H1 (cell line): ENCODE results near the gene LSM11. TPM values are rescaled to one million over a fixed set of nuclear protein-coding genes. Genes with fewer than 3 reads are reported as not detected.

Source experiments
- CTCF ChIA-PET: fragments of 300-600 bp; sonication (Branson Sonifier 250); formaldehyde crosslinking; loops from one replicate; lab custom pipeline; 2021; ENCODE audit not compliant: partially characterized antibody; lab: Charles Lee
- POLR2A ChIA-PET: fragments of 300-600 bp; sonication (Branson Sonifier 250); formaldehyde crosslinking; loops from one replicate; lab custom pipeline; 2021; ENCODE audit warnings: inconsistent platforms; ENCODE audit not compliant: partially characterized antibody; lab: Charles Lee
- DNase-seq, 2 experiments: peaks; one replicate each; pipeline versions ENCODE4 v3.0.0 to v3.0.0-alpha.2; 2010 to 2022; ENCODE audit warnings: low spot score in 2 of 2, low read depth in 1 of 2, mixed read lengths in 1 of 2
- FAIRE-seq: peaks from 2 replicates; lab custom pipeline; 2011; peaks lifted over from hg19 to GRCh38; lab: Jason Lieb, UNC
- H2AFZ ChIP-seq: 2 replicates; pipeline ENCODE4 v1.8.1; 2012; ENCODE audit warnings: low read length, inconsistent platforms
- H2AK5ac ChIP-seq: 2 replicates; pipeline ENCODE4 v1.6.1; 2013; ENCODE audit warnings: low read depth, low read length
- H2BK120ac ChIP-seq: replicated peaks from 2 replicates; pipeline ENCODE3; 2013; ENCODE audit warnings: low read depth, low read length, inconsistent platforms
- H2BK12ac ChIP-seq: 2 replicates; pipeline ENCODE4 v1.6.1; 2013; ENCODE audit warnings: low read depth, low read length
- H2BK15ac ChIP-seq: 2 replicates; pipeline ENCODE4 v1.6.1; 2013; ENCODE audit warnings: low read length
- H2BK20ac ChIP-seq: 2 replicates; pipeline ENCODE4 v1.6.1; 2013; ENCODE audit warnings: low read length
- H2BK5ac ChIP-seq: 2 replicates; pipeline ENCODE4 v1.6.1; 2013; ENCODE audit warnings: low read depth, low read length
- H3K14ac ChIP-seq: 2 replicates; pipeline ENCODE4 v1.6.1; 2013; ENCODE audit warnings: inconsistent platforms; ENCODE audit not compliant: insufficient read length
- H3K18ac ChIP-seq: 2 replicates; pipeline ENCODE4 v1.6.1; 2013; ENCODE audit warnings: low read length; ENCODE audit errors: extremely low read depth
- H3K23ac ChIP-seq: 2 replicates; pipeline ENCODE4 v1.6.1; 2013; ENCODE audit warnings: inconsistent platforms; ENCODE audit not compliant: insufficient read length
- H3K23me2 ChIP-seq: 2 replicates; pipeline ENCODE4 v1.6.1; 2013; ENCODE audit warnings: low read depth, low read length
- H3K27ac ChIP-seq: 2 replicates; pipeline ENCODE4 v1.6.1; 2011; ENCODE audit warnings: low read depth, low read length, inconsistent platforms
- H3K27me3 ChIP-seq, 4 experiments: replicated peaks in 1 of 4; 1 replicate in 1 of 4; 2 replicates in 3 of 4; pipeline versions ENCODE4 v1.6.1 to v1.8.1; 2011 to 2013; ENCODE audit warnings: low read length in 3 of 4, mild to moderate bottlenecking in 3 of 4, inconsistent platforms in 2 of 4, mixed read lengths in 2 of 4, moderate library complexity in 1 of 4; ENCODE audit not compliant: control insufficient read depth in 3 of 4, insufficient read depth in 3 of 4; ENCODE audit errors: extremely low read depth in 1 of 4
- H3K36me3 ChIP-seq, 4 experiments: 2 replicates each; pipeline versions ENCODE4 v1.6.1 to v1.8.1; 2011 to 2013; ENCODE audit warnings: mild to moderate bottlenecking in 4 of 4, low read length in 3 of 4, moderate library complexity in 2 of 4, control low read depth in 1 of 4, inconsistent platforms in 1 of 4; ENCODE audit not compliant: insufficient read depth in 4 of 4, control insufficient read depth in 2 of 4
- H3K4ac ChIP-seq: replicated peaks from 2 replicates; pipeline ENCODE3; 2013; ENCODE audit warnings: low read length, low read depth, mixed read lengths, inconsistent platforms; ENCODE audit not compliant: insufficient read length
- H3K4me1 ChIP-seq, 4 experiments: replicated peaks in 1 of 4; 1 replicate in 1 of 4; 2 replicates in 3 of 4; pipeline versions ENCODE4 v1.6.1 to v1.8.1; 2011 to 2013; ENCODE audit warnings: low read length in 3 of 4, inconsistent platforms in 2 of 4, mixed read lengths in 1 of 4; ENCODE audit not compliant: insufficient read depth in 4 of 4, control insufficient read depth in 3 of 4
- H3K4me2 ChIP-seq, 2 experiments: 2 replicates each; pipeline versions ENCODE4 v1.6.1 to v1.8.1; 2011 to 2013; ENCODE audit warnings: low read depth in 2 of 2, low read length in 2 of 2, control low read depth in 1 of 2, inconsistent platforms in 1 of 2, mild to moderate bottlenecking in 1 of 2; ENCODE audit not compliant: insufficient read depth in 1 of 2
- H3K4me3 ChIP-seq, 4 experiments: fragments of 200-600, 300-600 bp in 1 of 4; sonication (generic), shearing (Covaris generic), sonication (Bioruptor Twin) in 1 of 4; 2 replicates each; pipeline versions ENCODE4 v1.5.1 to v1.8.1; 2011 to 2016; ENCODE audit warnings: low read length in 4 of 4, low read depth in 3 of 4, control low read depth in 2 of 4, inconsistent platforms in 2 of 4, mild to moderate bottlenecking in 2 of 4, mixed read lengths in 1 of 4, moderate library complexity in 1 of 4; ENCODE audit not compliant: insufficient read depth in 2 of 4; ENCODE audit errors: extremely low read depth in 1 of 4
- H3K56ac ChIP-seq: replicated peaks from 2 replicates; pipeline ENCODE3; 2013; ENCODE audit warnings: low read depth, mild to moderate bottlenecking, mixed read lengths, low read length, inconsistent platforms; ENCODE audit not compliant: insufficient read length
- H3K79me1 ChIP-seq: 2 replicates; pipeline ENCODE4 v1.6.1; 2013; ENCODE audit warnings: low read depth, low read length, control low read depth
- H3K79me2 ChIP-seq, 2 experiments: 2 replicates each; pipeline versions ENCODE4 v1.6.1 to v1.8.1; 2012 to 2013; ENCODE audit warnings: low read length in 2 of 2, mild to moderate bottlenecking in 2 of 2, inconsistent platforms in 1 of 2; ENCODE audit not compliant: insufficient read depth in 2 of 2, control insufficient read depth in 1 of 2
- H3K9ac ChIP-seq, 4 experiments: replicated peaks in 1 of 4; 1 replicate in 1 of 4; 2 replicates in 3 of 4; pipeline versions ENCODE4 v1.6.1 to v1.8.1; 2011 to 2013; ENCODE audit warnings: low read depth in 3 of 4, low read length in 3 of 4, control low read depth in 2 of 4, mild to moderate bottlenecking in 2 of 4, moderate library complexity in 2 of 4, inconsistent platforms in 1 of 4; ENCODE audit errors: extremely low read depth in 1 of 4
- H3K9me3 ChIP-seq, 2 experiments: 2 replicates each; pipeline versions ENCODE4 v1.6.1 to v1.8.1; 2012 to 2013; ENCODE audit warnings: mild to moderate bottlenecking in 2 of 2, moderate library complexity in 2 of 2, control low read depth in 1 of 2, inconsistent platforms in 1 of 2, low read depth in 1 of 2, low read length in 1 of 2, mixed read lengths in 1 of 2; ENCODE audit not compliant: insufficient read depth in 2 of 2
- H4K20me1 ChIP-seq, 2 experiments: replicated peaks in 1 of 2; 2 replicates each; pipeline versions ENCODE3 to v1.8.1; 2011 to 2013; ENCODE audit warnings: inconsistent platforms in 2 of 2, low read length in 2 of 2, mild to moderate bottlenecking in 1 of 2; ENCODE audit not compliant: insufficient read depth in 2 of 2, control insufficient read depth in 1 of 2
- H4K5ac ChIP-seq: 2 replicates; pipeline ENCODE4 v1.6.1; 2013; ENCODE audit warnings: low read length, low read depth, mixed read lengths, inconsistent platforms; ENCODE audit not compliant: insufficient read length
- H4K8ac ChIP-seq: 2 replicates; pipeline ENCODE4 v1.8.0; 2013; ENCODE audit warnings: mild to moderate bottlenecking, moderate library complexity, low read length, inconsistent platforms; ENCODE audit not compliant: insufficient read depth; ENCODE audit errors: extremely low read depth
- H4K91ac ChIP-seq: replicated peaks from 2 replicates; pipeline ENCODE3; 2013; ENCODE audit warnings: low read length, mixed read lengths, inconsistent platforms; ENCODE audit not compliant: insufficient read length
- CHD1 ChIP-seq: IDR thresholded peaks from 2 replicates; pipeline ENCODE4 v1.6.1; 2012; ENCODE audit warnings: low read depth, low read length, improper control_type of control experiment
- GABPA ChIP-seq: IDR thresholded peaks from 2 replicates; pipeline ENCODE4 v1.6.1; 2011; ENCODE audit warnings: mild to moderate bottlenecking, low read length, moderate library complexity, borderline replicate concordance; ENCODE audit not compliant: insufficient read depth
- HDAC2 ChIP-seq, 2 experiments: fragments of 300-600 bp in 1 of 2; sonication (generic) in 1 of 2; IDR thresholded peaks; 2 replicates each; pipeline ENCODE4 v1.6.1; 2011 to 2012; ENCODE audit warnings: low read depth in 2 of 2, low read length in 2 of 2, mild to moderate bottlenecking in 2 of 2, moderate library complexity in 2 of 2, borderline replicate concordance in 1 of 2, inconsistent platforms in 1 of 2
- RAD21 ChIP-seq, 2 experiments: IDR thresholded peaks in 1 of 2; conservative IDR thresholded peaks in 1 of 2; 2 replicates each; pipeline ENCODE4 v1.6.1; 2011; ENCODE audit warnings: low read depth in 2 of 2, low read length in 2 of 2, improper control_type of control experiment in 1 of 2, inconsistent platforms in 1 of 2, mild to moderate bottlenecking in 1 of 2, moderate library complexity in 1 of 2
- SIN3A ChIP-seq, 2 experiments: IDR thresholded peaks in 1 of 2; conservative IDR thresholded peaks in 1 of 2; 2 replicates each; pipeline ENCODE4 v1.6.1; 2011 to 2012; ENCODE audit warnings: low read length in 2 of 2, improper control_type of control experiment in 1 of 2, low read depth in 1 of 2, mild to moderate bottlenecking in 1 of 2
- TAF1 ChIP-seq: IDR thresholded peaks from 2 replicates; pipeline ENCODE4 v1.6.1; 2011; ENCODE audit warnings: mild to moderate bottlenecking, low read depth, low read length
- TAF7 ChIP-seq: optimal IDR thresholded peaks from 2 replicates; pipeline ENCODE3; 2011; ENCODE audit warnings: low read depth, mild to moderate bottlenecking, inconsistent platforms, low read length, moderate library complexity, borderline replicate concordance
- WGBS, 2 experiments: shearing (Covaris generic) in 1 of 2; methylation state at CpG; one replicate each; pipeline versions ENCODE4 v1.1.6 to v1.1.7; 2013 to 2015; ENCODE audit warnings: low lambda C conversion rate in 2 of 2, mixed read lengths in 2 of 2, inconsistent platforms in 1 of 2, low coverage in 1 of 2, missing lambda C conversion rate in 1 of 2; ENCODE audit not compliant: insufficient replicate concordance in 2 of 2, insufficient coverage in 1 of 2, insufficient read length in 1 of 2; ENCODE audit errors: extremely low coverage in 1 of 2, missing lambda C conversion rate in 1 of 2; 5-methylcytosine and 5-hydroxymethylcytosine counted together
- polyA plus RNA-seq, 7 experiments: library from polyadenylated mRNA; depleted of rRNA in 3 of 7; stranded (reverse) in 5 of 7; unstranded in 2 of 7; fragments of >200 nt in 5 of 7; fragments of 200-250 nt in 2 of 7; gene quantifications; 1 replicate in 5 of 7; 2 replicates in 1 of 7; 4 replicates in 1 of 7; pipeline versions ENCODE4 v1.2.1 to v1.2.3, GENCODE V29; 2011 to 2013; ENCODE audit warnings: missing spikeins in 2 of 7, mixed read lengths in 2 of 7
- total RNA-seq: library from RNA; stranded (reverse); fragmentation: NEBNext Ultra II Directional; extraction: Animal tissue kit (Norgen Biotek cat#: 25700); gene quantifications from 2 replicates; pipeline ENCODE4 v1.2.1, GENCODE V29; 2021
- TF ChIP-seq, protein P1 (sequence below): IDR thresholded peaks from 2 replicates; pipeline ENCODE4 v1.6.1; 2012; ENCODE audit warnings: inconsistent platforms
- TF ChIP-seq, protein P2 (sequence below): IDR thresholded peaks from 2 replicates; pipeline ENCODE4 v1.6.1; 2011; ENCODE audit warnings: low read depth, mild to moderate bottlenecking, low read length; ENCODE audit not compliant: insufficient read depth
- TF ChIP-seq, protein P3 (sequence below): IDR thresholded peaks from 2 replicates; pipeline ENCODE4 v1.6.1; 2012; ENCODE audit warnings: low read length, inconsistent platforms

The LSM11 gene
- total and polyA plus RNA-seq, 2 of the 8 experiments (the other 6 are each of a cell fraction or from before 2014, with no cell fraction given) = 1.8 to 3.9 TPM

DNA sequence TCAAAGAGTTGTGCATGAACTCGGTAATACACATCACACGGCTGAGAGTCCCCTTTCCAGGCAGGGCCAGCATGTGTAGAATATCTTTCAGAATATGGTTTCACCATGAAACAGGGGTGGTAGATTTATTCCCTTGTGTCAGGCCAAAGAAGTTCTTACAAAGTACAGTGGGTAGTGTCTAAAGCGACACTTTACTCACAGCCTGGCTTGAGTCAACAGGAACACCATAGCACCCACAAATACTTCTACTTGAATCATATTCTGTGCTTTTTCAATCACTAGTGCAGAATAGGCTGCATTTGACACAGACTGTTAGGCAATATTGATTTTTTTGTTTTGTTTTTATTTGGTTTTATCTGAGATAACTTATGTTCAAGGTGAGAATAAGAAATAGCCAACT is 12.6 kb downstream of the LSM11 start:
- H4K91ac ChIP-seq = no peak overlapping the region
- no peak overlapping the region for H3K4me3 ChIP-seq
- no peak for DNase-seq
- H3K9ac ChIP-seq = no peak overlapping the region
- no peak overlapping the region for H3K27ac ChIP-seq
- no peak overlapping the region for H3K4ac ChIP-seq
- H3K23ac ChIP-seq = no peak overlapping the region
- ChIA-PET POLR2A (no interaction called here), CTCF (interaction anchor here (1.0 to 4.5 kb wide), 5 partner anchors 7 to 319 kb away, joined by 3 to 26 read pairs (median 4); no protein-coding TSS in a partner anchor)
- no peak for TF ChIP-seq TAF7
- TF ChIP-seq, protein P1, sequence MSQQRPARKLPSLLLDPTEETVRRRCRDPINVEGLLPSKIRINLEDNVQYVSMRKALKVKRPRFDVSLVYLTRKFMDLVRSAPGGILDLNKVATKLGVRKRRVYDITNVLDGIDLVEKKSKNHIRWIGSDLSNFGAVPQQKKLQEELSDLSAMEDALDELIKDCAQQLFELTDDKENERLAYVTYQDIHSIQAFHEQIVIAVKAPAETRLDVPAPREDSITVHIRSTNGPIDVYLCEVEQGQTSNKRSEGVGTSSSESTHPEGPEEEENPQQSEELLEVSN = no peak
- TF ChIP-seq GABPA = no peak
- TF ChIP-seq TAF1 = no peak
- no peak for TF ChIP-seq HDAC2 (IDR thresholded peaks at IDR 0.05; ENCODE audit: borderline replicate concordance in 1 of 2, low read depth in 2 of 2, low read length in 2 of 2)
- TF ChIP-seq, protein P2, sequence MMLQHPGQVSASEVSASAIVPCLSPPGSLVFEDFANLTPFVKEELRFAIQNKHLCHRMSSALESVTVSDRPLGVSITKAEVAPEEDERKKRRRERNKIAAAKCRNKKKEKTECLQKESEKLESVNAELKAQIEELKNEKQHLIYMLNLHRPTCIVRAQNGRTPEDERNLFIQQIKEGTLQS = no peak
- TF ChIP-seq, protein P3, sequence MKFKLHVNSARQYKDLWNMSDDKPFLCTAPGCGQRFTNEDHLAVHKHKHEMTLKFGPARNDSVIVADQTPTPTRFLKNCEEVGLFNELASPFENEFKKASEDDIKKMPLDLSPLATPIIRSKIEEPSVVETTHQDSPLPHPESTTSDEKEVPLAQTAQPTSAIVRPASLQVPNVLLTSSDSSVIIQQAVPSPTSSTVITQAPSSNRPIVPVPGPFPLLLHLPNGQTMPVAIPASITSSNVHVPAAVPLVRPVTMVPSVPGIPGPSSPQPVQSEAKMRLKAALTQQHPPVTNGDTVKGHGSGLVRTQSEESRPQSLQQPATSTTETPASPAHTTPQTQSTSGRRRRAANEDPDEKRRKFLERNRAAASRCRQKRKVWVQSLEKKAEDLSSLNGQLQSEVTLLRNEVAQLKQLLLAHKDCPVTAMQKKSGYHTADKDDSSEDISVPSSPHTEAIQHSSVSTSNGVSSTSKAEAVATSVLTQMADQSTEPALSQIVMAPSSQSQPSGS = no peak
- no peak for TF ChIP-seq SIN3A (conservative IDR thresholded peaks at IDR 0.05 in 1 of 2, IDR thresholded peaks at IDR 0.05 in 1 of 2; ENCODE audit: low read depth in 1 of 2, low read length in 2 of 2)
- TF ChIP-seq RAD21 (IDR thresholded peaks at IDR 0.05 in 1 of 2, conservative IDR thresholded peaks at IDR 0.05 in 1 of 2; ENCODE audit: low read depth in 2 of 2, low read length in 2 of 2) = no peak
- no peak for TF ChIP-seq CHD1
- no peaks in the 10 kb centered on the region for H3K4me1 ChIP-seq
- H3K23me2 ChIP-seq = no peaks in the 10 kb centered on the region
- H2AK5ac ChIP-seq = no peak overlapping the region
- H2BK12ac ChIP-seq = no peak overlapping the region
- no peak for FAIRE-seq
- H4K8ac ChIP-seq = no peak overlapping the region
- no peak overlapping the region for H3K14ac ChIP-seq
- no peak overlapping the region for H2AFZ ChIP-seq
- H3K56ac ChIP-seq = no peak overlapping the region
- H3K9me3 ChIP-seq = no peaks in the 10 kb centered on the region
- no peak overlapping the region for H2BK5ac ChIP-seq
- H2BK20ac ChIP-seq = no peak overlapping the region
- H3K4me2 ChIP-seq = no peak overlapping the region
- no peaks in the 10 kb centered on the region for H3K27me3 ChIP-seq
- no peaks in the 10 kb centered on the region for H3K79me2 ChIP-seq
- H2BK120ac ChIP-seq = no peak overlapping the region
- H2BK15ac ChIP-seq = no peak overlapping the region
- H4K20me1 ChIP-seq = no peaks in the 10 kb centered on the region
- 83% methylated on average over 3 of the region's 3 CpGs; no CpG with 5 or more reads in 1 of the 2 experiments for WGBS, 2 experiments
- H4K5ac ChIP-seq = no peak overlapping the region
- no peak overlapping the region for H3K18ac ChIP-seq
- no peaks in the 10 kb centered on the region for H3K79me1 ChIP-seq
- no peaks in the 10 kb centered on the region for H3K36me3 ChIP-seq
